HUES64 (cell line): ENCODE results near the gene PLCG2.
"Not testable (repeated sequence)": the region's sequence is repeated elsewhere in the genome, so short reads cannot be mapped to it uniquely, and the experiment has no call there.

Experiments
- H3K27ac ChIP-seq: 2 replicates; pipeline ENCODE4 v1.7.0; 2013; ENCODE audit warnings: low read depth, low read length, inconsistent platforms
- H3K27me3 ChIP-seq: 2 replicates; pipeline ENCODE4 v1.6.1; 2013; ENCODE audit warnings: mild to moderate bottlenecking, low read length; ENCODE audit not compliant: insufficient read depth
- H3K36me3 ChIP-seq: 2 replicates; pipeline ENCODE4 v1.6.1; 2013; ENCODE audit warnings: mild to moderate bottlenecking, low read length; ENCODE audit not compliant: insufficient read depth
- H3K4me1 ChIP-seq: 2 replicates; pipeline ENCODE4 v1.6.1; 2013; ENCODE audit warnings: mild to moderate bottlenecking, low read length, moderate library complexity; ENCODE audit not compliant: insufficient read depth
- H3K4me3 ChIP-seq: 2 replicates; pipeline ENCODE4 v1.5.1; 2013; ENCODE audit warnings: mild to moderate bottlenecking, low read length, moderate library complexity
- H3K9ac ChIP-seq: 2 replicates; pipeline ENCODE4 v1.6.1; 2013; ENCODE audit warnings: mild to moderate bottlenecking, low read depth, low read length
- H3K9me3 ChIP-seq: 2 replicates; pipeline ENCODE4 v1.6.1; 2013; ENCODE audit warnings: low read depth, low read length; ENCODE audit not compliant: insufficient read depth
- WGBS: fragments of 150-250, 120-280 bp; methylation state at CpG from one replicate; pipeline ENCODE4 v1.1.7; 2013; ENCODE audit warnings: missing lambda C conversion rate; 5-methylcytosine and 5-hydroxymethylcytosine counted together

Gene PLCG2

GRCh38 chr16:81925016-81925415 is 145.9 kb downstream of the PLCG2 start:
- H3K9me3 ChIP-seq, result no peaks in the 10 kb centered on the region
- no peaks in the 10 kb centered on the region for H3K36me3 ChIP-seq
- no peaks in the 10 kb centered on the region for H3K27me3 ChIP-seq
- no peak overlapping the region for H3K4me3 ChIP-seq
- no peak overlapping the region for H3K27ac ChIP-seq
- no peaks in the 10 kb centered on the region for H3K4me1 ChIP-seq
- WGBS, result 93% methylated on average over 8 of the region's 8 CpGs
- H3K9ac ChIP-seq, result no peak overlapping the region

GRCh38 chr16:81926036-81926435 is 146.9 kb downstream of the PLCG2 start:
- H3K4me3 ChIP-seq, result no peak overlapping the region
- 90% methylated on average over 9 of the region's 9 CpGs for WGBS
- H3K27ac ChIP-seq, result no peak overlapping the region
- no peaks in the 10 kb centered on the region for H3K9me3 ChIP-seq
- H3K27me3 ChIP-seq, result no peaks in the 10 kb centered on the region
- H3K9ac ChIP-seq, result no peak overlapping the region
- no peaks in the 10 kb centered on the region for H3K36me3 ChIP-seq
- H3K4me1 ChIP-seq, result no peaks in the 10 kb centered on the region

- no peaks in the 10 kb centered on the region for H3K9me3 ChIP-seq
- no peak overlapping the region for H3K9ac ChIP-seq
- WGBS, result 93% methylated on average over 5 of the region's 5 CpGs
- H3K27ac ChIP-seq, result no peak overlapping the region
- H3K27me3 ChIP-seq, result no peaks in the 10 kb centered on the region
- no peak overlapping the region for H3K4me3 ChIP-seq
- H3K4me1 ChIP-seq, result no peaks in the 10 kb centered on the region
- H3K36me3 ChIP-seq, result no peaks in the 10 kb centered on the region
Observed at GRCh38 chr16:81927561-81928185, 148.6 kb downstream of the PLCG2 start.

- WGBS, result 96% methylated on average over 16 of the region's 16 CpGs
Observed at GRCh38 chr16:81928271-81928918, 149.3 kb downstream of the PLCG2 start.

GRCh38 chr16:81928975-81929374 is 149.9 kb downstream of the PLCG2 start:
- Histone ChIP-seq H3K9ac (no peak overlapping the region), H3K36me3 (no peaks in the 10 kb centered on the region), H3K27me3 (no peaks in the 10 kb centered on the region), H3K9me3 (no peaks in the 10 kb centered on the region), H3K4me1 (no peaks in the 10 kb centered on the region), H3K27ac (no peak overlapping the region), H3K4me3 (no peak overlapping the region)
- WGBS, result 88% methylated on average over 8 of the region's 8 CpGs

More at GRCh38 chr16:81928271-81928918, 149.3 kb downstream of the PLCG2 start:
- H3K9ac ChIP-seq, result no peak overlapping the region
- H3K27ac ChIP-seq, result no peak overlapping the region
- no peak overlapping the region for H3K4me3 ChIP-seq
- no peaks in the 10 kb centered on the region for H3K4me1 ChIP-seq
- H3K36me3 ChIP-seq, result no peaks in the 10 kb centered on the region
- H3K27me3 ChIP-seq, result no peaks in the 10 kb centered on the region
- no peaks in the 10 kb centered on the region for H3K9me3 ChIP-seq

GRCh38 chr16:81929841-81930240 is 150.8 kb downstream of the PLCG2 start:
- Histone ChIP-seq H3K4me3 (no peak overlapping the region), H3K27me3 (no peaks in the 10 kb centered on the region), H3K27ac (no peak overlapping the region), H3K36me3 (no peaks in the 10 kb centered on the region), H3K4me1 (no peaks in the 10 kb centered on the region), H3K9ac (no peak overlapping the region), H3K9me3 (no peaks in the 10 kb centered on the region)

GRCh38 chr16:81931927-81932326 is 152.8 kb downstream of the PLCG2 start:
- H3K36me3 ChIP-seq, result no peaks in the 10 kb centered on the region
- WGBS, result 91% methylated on average over 5 of the region's 5 CpGs
- H3K27ac ChIP-seq, result no peak overlapping the region
- H3K4me3 ChIP-seq, result no peak overlapping the region
- no peaks in the 10 kb centered on the region for H3K9me3 ChIP-seq
- no peak overlapping the region for H3K9ac ChIP-seq
- no peaks in the 10 kb centered on the region for H3K4me1 ChIP-seq
- no peaks in the 10 kb centered on the region for H3K27me3 ChIP-seq

GRCh38 chr16:81932668-81933067 is 153.6 kb downstream of the PLCG2 start:
- Histone ChIP-seq H3K9ac (no peak overlapping the region), H3K27ac (no peak overlapping the region), H3K4me1 (peaks cover 6% of the 10 kb centered on the region; the same call in 1 of the 2 replicates), H3K9me3 (no peaks in the 10 kb centered on the region), H3K27me3 (no peaks in the 10 kb centered on the region), H3K4me3 (no peak overlapping the region), H3K36me3 (no peaks in the 10 kb centered on the region)
- WGBS, result 81% methylated on average over 4 of the region's 4 CpGs

- Histone ChIP-seq H3K27me3 (no peaks in the 10 kb centered on the region), H3K4me1 (peaks cover 10% of the 10 kb centered on the region; the same call in 1 of the 2 replicates), H3K4me3 (no peak overlapping the region), H3K27ac (no peak overlapping the region), H3K36me3 (no peaks in the 10 kb centered on the region), H3K9ac (no peak overlapping the region), H3K9me3 (no peaks in the 10 kb centered on the region)
- WGBS, result 86% methylated on average over 2 of the region's 3 CpGs
Observed at GRCh38 chr16:81933361-81933760, 154.3 kb downstream of the PLCG2 start.

GRCh38 chr16:81934711-81935110 is 155.6 kb downstream of the PLCG2 start:
- not testable (repeated sequence) for H3K27ac ChIP-seq, H3K36me3 ChIP-seq, H3K4me3 ChIP-seq, H3K27me3 ChIP-seq, H3K9me3 ChIP-seq, H3K9ac ChIP-seq
- H3K4me1 ChIP-seq, result peaks cover 21% of the 10 kb centered on the region
- WGBS, result 80% methylated on average over 5 of the region's 6 CpGs

GRCh38 chr16:81936209-81937000 is 157.3 kb downstream of the PLCG2 start:
- no peak overlapping the region for H3K27ac ChIP-seq
- no peaks in the 10 kb centered on the region for H3K36me3 ChIP-seq
- H3K4me3 ChIP-seq, result no peak overlapping the region
- no peaks in the 10 kb centered on the region for H3K9me3 ChIP-seq
- H3K9ac ChIP-seq, result no peak overlapping the region
- peaks cover 32% of the 10 kb centered on the region for H3K4me1 ChIP-seq
- WGBS, result 88% methylated on average over 22 of the region's 23 CpGs
- H3K27me3 ChIP-seq, result no peaks in the 10 kb centered on the region
